Measurements from ENCODE around the gene NAA25. TPM values are rescaled to one million over a fixed set of nuclear protein-coding genes. Genes with fewer than 3 reads are reported as not detected.

The NAA25 gene
- total and polyA plus RNA-seq, 2 donors (not counting 3 experiments of a cell fraction or from before 2014, with no cell fraction given) = 5.3 to 25.5 TPM

- Histone ChIP-seq H3K9ac (replicated peaks; ENCODE audit: extremely low read depth, insufficient read depth, low read length) (no peak overlapping the region), H3K4me1 (ENCODE audit: control insufficient read depth, extremely low read depth, insufficient read depth, low read length) (peaks cover 9% of the 10 kb centered on the region), H3K4me3 (replicated peaks in 1 of 3; ENCODE audit: insufficient read depth in 1 of 3, low read depth in 1 of 3, low read length in 3 of 3) (no peak overlapping the region), H3K27me3 (ENCODE audit: control insufficient read depth in 2 of 2, insufficient read depth in 2 of 2, low read length in 2 of 2) (peaks cover 0 to 2% of the 10 kb centered on the region in 2 experiments), H3K36me3 (ENCODE audit: control insufficient read depth in 2 of 2, extremely low read depth in 1 of 2, insufficient read depth in 2 of 2, low read length in 2 of 2) (no peaks in the 10 kb centered on the region), H4K20me1 (replicated peaks; ENCODE audit: control insufficient read depth, extremely low read depth, insufficient read depth, low read length) (no peaks in the 10 kb centered on the region), H3K4me2 (ENCODE audit: insufficient read depth, low read length) (no peak overlapping the region), H3K27ac (ENCODE audit: insufficient read depth, low read depth, low read length) (no peak overlapping the region), H3K9me1 (replicated peaks; ENCODE audit: control insufficient read depth, extremely low read depth, insufficient read depth, low read length) (no peaks in the 10 kb centered on the region), H2AFZ (ENCODE audit: low read depth, low read length) (no peak overlapping the region), H3K79me2 (ENCODE audit: control insufficient read depth, insufficient read depth, low read length) (peaks cover 3% of the 10 kb centered on the region), H3K9me3 (replicated peaks; ENCODE audit: control insufficient read depth, insufficient read depth, low read length) (no peaks in the 10 kb centered on the region)
- DNase-seq (ENCODE audit: low read depth, low spot score) (no peak), FAIRE-seq (no peak)
- TF ChIP-seq GATA2 (IDR thresholded peaks at IDR 0.05; ENCODE audit: insufficient read depth, insufficient read length, low read depth, low read length) (no peak), EZH2 (IDR thresholded peaks at IDR 0.05; ENCODE audit: borderline replicate concordance, low read depth, low read length, severe bottlenecking) (no peak), JUN (IDR thresholded peaks at IDR 0.05; ENCODE audit: borderline replicate concordance, insufficient read depth, insufficient read length, low read depth) (no peak), POLR2AphosphoS5 (IDR thresholded peaks at IDR 0.05; ENCODE audit: insufficient read depth, low read depth, low read length) (no peak), FOS (IDR thresholded peaks at IDR 0.05; ENCODE audit: borderline replicate concordance, insufficient read depth, low read length) (no peak), MAX (IDR thresholded peaks at IDR 0.05; ENCODE audit: insufficient read depth, insufficient read length) (no peak), CTCF (IDR thresholded peaks at IDR 0.05; ENCODE audit: extremely low read depth in 1 of 2, insufficient read depth in 1 of 2, low read depth in 1 of 2, low read length in 2 of 2) (no peak), MYC (IDR thresholded peaks at IDR 0.05; ENCODE audit: low read depth, low read length) (no peak), POLR2A (IDR thresholded peaks at IDR 0.05; ENCODE audit: low read depth, low read length) (no peak)
- ChIA-PET POLR2A (interaction anchor here (1.2 kb wide), 1 partner anchor 9 kb away, joined by 3 read pairs; no protein-coding TSS in a partner anchor), CTCF (no interaction called here)
- dilution Hi-C loops (cut with MboI; ENCODE audit: extremely low pct_ligation_motif_present, low sequenced_read_pairs) = no loop called here
- intact Hi-C loops (cut with micrococcal nuclease) = no loop called here
- BruUV-seq (replicated peaks) = no TSS peak
Observed at GRCh38 chr12:112121780-112122565, 13.4 kb upstream of the NAA25 start.

All from endothelial cell of umbilical vein (primary cell).